H1 (cell line): Measurements from ENCODE around the gene PLA2R1. TPM values are rescaled to one million over a fixed set of nuclear protein-coding genes. Genes with fewer than 3 reads are reported as not detected.

Source experiments
- CTCF ChIA-PET: fragments of 300-600 bp; sonication (Branson Sonifier 250); formaldehyde crosslinking; loops from one replicate; lab custom pipeline; 2021; ENCODE audit not compliant: partially characterized antibody; lab: Charles Lee
- POLR2A ChIA-PET: fragments of 300-600 bp; sonication (Branson Sonifier 250); formaldehyde crosslinking; loops from one replicate; lab custom pipeline; 2021; ENCODE audit warnings: inconsistent platforms; ENCODE audit not compliant: partially characterized antibody; lab: Charles Lee
- DNase-seq, 2 experiments: peaks; one replicate each; pipeline versions ENCODE4 v3.0.0 to v3.0.0-alpha.2; 2010 to 2022; ENCODE audit warnings: low spot score in 2 of 2, low read depth in 1 of 2, mixed read lengths in 1 of 2
- FAIRE-seq: peaks from 2 replicates; lab custom pipeline; 2011; peaks lifted over from hg19 to GRCh38; lab: Jason Lieb, UNC
- H2AFZ ChIP-seq: 2 replicates; pipeline ENCODE4 v1.8.1; 2012; ENCODE audit warnings: low read length, inconsistent platforms
- H2AK5ac ChIP-seq: 2 replicates; pipeline ENCODE4 v1.6.1; 2013; ENCODE audit warnings: low read depth, low read length
- H2BK120ac ChIP-seq: replicated peaks from 2 replicates; pipeline ENCODE3; 2013; ENCODE audit warnings: low read depth, low read length, inconsistent platforms
- H2BK12ac ChIP-seq: 2 replicates; pipeline ENCODE4 v1.6.1; 2013; ENCODE audit warnings: low read depth, low read length
- H2BK15ac ChIP-seq: 2 replicates; pipeline ENCODE4 v1.6.1; 2013; ENCODE audit warnings: low read length
- H2BK20ac ChIP-seq: 2 replicates; pipeline ENCODE4 v1.6.1; 2013; ENCODE audit warnings: low read length
- H2BK5ac ChIP-seq: 2 replicates; pipeline ENCODE4 v1.6.1; 2013; ENCODE audit warnings: low read depth, low read length
- H3K14ac ChIP-seq: 2 replicates; pipeline ENCODE4 v1.6.1; 2013; ENCODE audit warnings: inconsistent platforms; ENCODE audit not compliant: insufficient read length
- H3K18ac ChIP-seq: 2 replicates; pipeline ENCODE4 v1.6.1; 2013; ENCODE audit warnings: low read length; ENCODE audit errors: extremely low read depth
- H3K23ac ChIP-seq: 2 replicates; pipeline ENCODE4 v1.6.1; 2013; ENCODE audit warnings: inconsistent platforms; ENCODE audit not compliant: insufficient read length
- H3K23me2 ChIP-seq: 2 replicates; pipeline ENCODE4 v1.6.1; 2013; ENCODE audit warnings: low read depth, low read length
- H3K27ac ChIP-seq: 2 replicates; pipeline ENCODE4 v1.6.1; 2011; ENCODE audit warnings: low read depth, low read length, inconsistent platforms
- H3K27me3 ChIP-seq, 4 experiments: replicated peaks in 1 of 4; 1 replicate in 1 of 4; 2 replicates in 3 of 4; pipeline versions ENCODE4 v1.6.1 to v1.8.1; 2011 to 2013; ENCODE audit warnings: low read length in 3 of 4, mild to moderate bottlenecking in 3 of 4, inconsistent platforms in 2 of 4, mixed read lengths in 2 of 4, moderate library complexity in 1 of 4; ENCODE audit not compliant: control insufficient read depth in 3 of 4, insufficient read depth in 3 of 4; ENCODE audit errors: extremely low read depth in 1 of 4
- H3K36me3 ChIP-seq, 4 experiments: 2 replicates each; pipeline versions ENCODE4 v1.6.1 to v1.8.1; 2011 to 2013; ENCODE audit warnings: mild to moderate bottlenecking in 4 of 4, low read length in 3 of 4, moderate library complexity in 2 of 4, control low read depth in 1 of 4, inconsistent platforms in 1 of 4; ENCODE audit not compliant: insufficient read depth in 4 of 4, control insufficient read depth in 2 of 4
- H3K4ac ChIP-seq: replicated peaks from 2 replicates; pipeline ENCODE3; 2013; ENCODE audit warnings: low read length, low read depth, mixed read lengths, inconsistent platforms; ENCODE audit not compliant: insufficient read length
- H3K4me1 ChIP-seq, 4 experiments: replicated peaks in 1 of 4; 1 replicate in 1 of 4; 2 replicates in 3 of 4; pipeline versions ENCODE4 v1.6.1 to v1.8.1; 2011 to 2013; ENCODE audit warnings: low read length in 3 of 4, inconsistent platforms in 2 of 4, mixed read lengths in 1 of 4; ENCODE audit not compliant: insufficient read depth in 4 of 4, control insufficient read depth in 3 of 4
- H3K4me2 ChIP-seq, 2 experiments: 2 replicates each; pipeline versions ENCODE4 v1.6.1 to v1.8.1; 2011 to 2013; ENCODE audit warnings: low read depth in 2 of 2, low read length in 2 of 2, control low read depth in 1 of 2, inconsistent platforms in 1 of 2, mild to moderate bottlenecking in 1 of 2; ENCODE audit not compliant: insufficient read depth in 1 of 2
- H3K4me3 ChIP-seq, 4 experiments: fragments of 200-600, 300-600 bp in 1 of 4; sonication (generic), shearing (Covaris generic), sonication (Bioruptor Twin) in 1 of 4; 2 replicates each; pipeline versions ENCODE4 v1.5.1 to v1.8.1; 2011 to 2016; ENCODE audit warnings: low read length in 4 of 4, low read depth in 3 of 4, control low read depth in 2 of 4, inconsistent platforms in 2 of 4, mild to moderate bottlenecking in 2 of 4, mixed read lengths in 1 of 4, moderate library complexity in 1 of 4; ENCODE audit not compliant: insufficient read depth in 2 of 4; ENCODE audit errors: extremely low read depth in 1 of 4
- H3K56ac ChIP-seq: replicated peaks from 2 replicates; pipeline ENCODE3; 2013; ENCODE audit warnings: low read depth, mild to moderate bottlenecking, mixed read lengths, low read length, inconsistent platforms; ENCODE audit not compliant: insufficient read length
- H3K79me1 ChIP-seq: 2 replicates; pipeline ENCODE4 v1.6.1; 2013; ENCODE audit warnings: low read depth, low read length, control low read depth
- H3K79me2 ChIP-seq, 2 experiments: 2 replicates each; pipeline versions ENCODE4 v1.6.1 to v1.8.1; 2012 to 2013; ENCODE audit warnings: low read length in 2 of 2, mild to moderate bottlenecking in 2 of 2, inconsistent platforms in 1 of 2; ENCODE audit not compliant: insufficient read depth in 2 of 2, control insufficient read depth in 1 of 2
- H3K9ac ChIP-seq, 4 experiments: replicated peaks in 1 of 4; 1 replicate in 1 of 4; 2 replicates in 3 of 4; pipeline versions ENCODE4 v1.6.1 to v1.8.1; 2011 to 2013; ENCODE audit warnings: low read depth in 3 of 4, low read length in 3 of 4, control low read depth in 2 of 4, mild to moderate bottlenecking in 2 of 4, moderate library complexity in 2 of 4, inconsistent platforms in 1 of 4; ENCODE audit errors: extremely low read depth in 1 of 4
- H3K9me3 ChIP-seq, 2 experiments: 2 replicates each; pipeline versions ENCODE4 v1.6.1 to v1.8.1; 2012 to 2013; ENCODE audit warnings: mild to moderate bottlenecking in 2 of 2, moderate library complexity in 2 of 2, control low read depth in 1 of 2, inconsistent platforms in 1 of 2, low read depth in 1 of 2, low read length in 1 of 2, mixed read lengths in 1 of 2; ENCODE audit not compliant: insufficient read depth in 2 of 2
- H4K20me1 ChIP-seq, 2 experiments: replicated peaks in 1 of 2; 2 replicates each; pipeline versions ENCODE3 to v1.8.1; 2011 to 2013; ENCODE audit warnings: inconsistent platforms in 2 of 2, low read length in 2 of 2, mild to moderate bottlenecking in 1 of 2; ENCODE audit not compliant: insufficient read depth in 2 of 2, control insufficient read depth in 1 of 2
- H4K5ac ChIP-seq: 2 replicates; pipeline ENCODE4 v1.6.1; 2013; ENCODE audit warnings: low read length, low read depth, mixed read lengths, inconsistent platforms; ENCODE audit not compliant: insufficient read length
- H4K8ac ChIP-seq: 2 replicates; pipeline ENCODE4 v1.8.0; 2013; ENCODE audit warnings: mild to moderate bottlenecking, moderate library complexity, low read length, inconsistent platforms; ENCODE audit not compliant: insufficient read depth; ENCODE audit errors: extremely low read depth
- H4K91ac ChIP-seq: replicated peaks from 2 replicates; pipeline ENCODE3; 2013; ENCODE audit warnings: low read length, mixed read lengths, inconsistent platforms; ENCODE audit not compliant: insufficient read length
- CHD7 ChIP-seq: fragments of 300-600 bp; sonication (generic); IDR thresholded peaks from 2 replicates; pipeline ENCODE4 v1.7.1; 2012; ENCODE audit warnings: low read length, moderate library complexity, mild to moderate bottlenecking, inconsistent platforms; ENCODE audit not compliant: insufficient replicate concordance
- WGBS, 2 experiments: shearing (Covaris generic) in 1 of 2; methylation state at CpG; one replicate each; pipeline versions ENCODE4 v1.1.6 to v1.1.7; 2013 to 2015; ENCODE audit warnings: low lambda C conversion rate in 2 of 2, mixed read lengths in 2 of 2, inconsistent platforms in 1 of 2, low coverage in 1 of 2, missing lambda C conversion rate in 1 of 2; ENCODE audit not compliant: insufficient replicate concordance in 2 of 2, insufficient coverage in 1 of 2, insufficient read length in 1 of 2; ENCODE audit errors: extremely low coverage in 1 of 2, missing lambda C conversion rate in 1 of 2; 5-methylcytosine and 5-hydroxymethylcytosine counted together
- polyA plus RNA-seq, 7 experiments: library from polyadenylated mRNA; depleted of rRNA in 3 of 7; stranded (reverse) in 5 of 7; unstranded in 2 of 7; fragments of >200 nt in 5 of 7; fragments of 200-250 nt in 2 of 7; gene quantifications; 1 replicate in 5 of 7; 2 replicates in 1 of 7; 4 replicates in 1 of 7; pipeline versions ENCODE4 v1.2.1 to v1.2.3, GENCODE V29; 2011 to 2013; ENCODE audit warnings: missing spikeins in 2 of 7, mixed read lengths in 2 of 7
- total RNA-seq: library from RNA; stranded (reverse); fragmentation: NEBNext Ultra II Directional; extraction: Animal tissue kit (Norgen Biotek cat#: 25700); gene quantifications from 2 replicates; pipeline ENCODE4 v1.2.1, GENCODE V29; 2021

Gene PLA2R1
- total and polyA plus RNA-seq, 2 of the 8 experiments (the other 6 are each of a cell fraction or from before 2014, with no cell fraction given) = 0.65 to 1.5 TPM

GRCh38 chr2:159910951-159911350 is 151.5 kb downstream of the PLA2R1 start:
- ChIA-PET POLR2A (no interaction called here), CTCF (no interaction called here)
- Histone ChIP-seq H3K23ac (no peak overlapping the region), H3K56ac (no peak overlapping the region), H3K14ac (no peak overlapping the region), H3K36me3 (no peaks in the 10 kb centered on the region), H3K9me3 (no peaks in the 10 kb centered on the region), H3K79me1 (no peaks in the 10 kb centered on the region), H2BK12ac (no peak overlapping the region), H4K5ac (no peak overlapping the region), H3K4ac (no peak overlapping the region), H4K20me1 (no peaks in the 10 kb centered on the region), H3K27ac (no peak overlapping the region), H2BK15ac (no peak overlapping the region), H3K4me3 (no peak overlapping the region), H2AFZ (no peak overlapping the region), H3K23me2 (no peaks in the 10 kb centered on the region), H4K8ac (no peak overlapping the region), H3K18ac (no peak overlapping the region), H3K4me1 (no peaks in the 10 kb centered on the region), H4K91ac (no peak overlapping the region), H3K9ac (no peak overlapping the region), H2BK20ac (no peak overlapping the region), H3K79me2 (no peaks in the 10 kb centered on the region), H2BK5ac (no peak overlapping the region), H3K27me3 (no peaks in the 10 kb centered on the region), H2BK120ac (no peak overlapping the region), H2AK5ac (no peak overlapping the region), H3K4me2 (no peak overlapping the region)
- FAIRE-seq (no peak), DNase-seq (no peak)
- 45% methylated on average over 2 of the region's 2 CpGs; no CpG with 5 or more reads in 1 of the 2 experiments for WGBS, 2 experiments
- TF ChIP-seq CHD7 = no peak
